CD4-positive, CD25-positive, alpha-beta regulatory T cell (primary cell): ENCODE measurements around the gene CCM2. TPM values are rescaled to one million over a fixed set of nuclear protein-coding genes. Genes with fewer than 3 reads are reported as not detected.

Source experiments
- ATAC-seq, 2 donors: fragments of 150-1000 bp; cut with Tn5 transposase; one replicate each; pipeline ENCODE4 v1.10.0; 2021; ENCODE audit warnings: low read depth in 2 of 2, moderate number of reproducible peaks in 2 of 2, moderate library complexity in 1 of 2
- DNase-seq, 3 donors: peaks; one replicate each; pipeline versions ENCODE4 v3.0.0 to v3.0.0-alpha.2; 2012 to 2022; ENCODE audit warnings: mixed read lengths in 1 of 3
- H3K27ac ChIP-seq: one replicate; pipeline ENCODE4 v1.7.0; 2013; ENCODE audit warnings: mild to moderate bottlenecking, low read length; ENCODE audit not compliant: insufficient read depth, poor library complexity, severe bottlenecking
- H3K27me3 ChIP-seq: one replicate; pipeline ENCODE4 v1.7.0; 2013; ENCODE audit warnings: low read length; ENCODE audit not compliant: control insufficient read depth, insufficient read depth
- H3K36me3 ChIP-seq: one replicate; pipeline ENCODE4 v1.7.0; 2013; ENCODE audit warnings: mild to moderate bottlenecking, low read length, moderate library complexity; ENCODE audit not compliant: control insufficient read depth, insufficient read depth
- H3K4me1 ChIP-seq: 2 replicates; pipeline ENCODE4 v1.7.0; 2013; ENCODE audit warnings: mild to moderate bottlenecking, low read length; ENCODE audit not compliant: insufficient read depth, control insufficient read depth, poor library complexity, severe bottlenecking
- H3K4me3 ChIP-seq: one replicate; pipeline ENCODE4 v1.7.0; 2013; ENCODE audit warnings: low read depth, mild to moderate bottlenecking, low read length, moderate library complexity
- H3K9me3 ChIP-seq, 2 experiments: 1 replicate in 1 of 2; 2 replicates in 1 of 2; pipeline ENCODE4 v1.7.0; 2013; ENCODE audit warnings: low read length in 2 of 2, mild to moderate bottlenecking in 1 of 2, moderate library complexity in 1 of 2; ENCODE audit not compliant: control insufficient read depth in 2 of 2
- H3K27ac Mint-ChIP-seq, 3 donors: one replicate each; pipeline ENCODE4 v1.8.0; 2020 to 2022; ENCODE audit warnings: mild to moderate bottlenecking in 3 of 3, mixed read lengths in 3 of 3, moderate library complexity in 2 of 3
- H3K27me3 Mint-ChIP-seq: one replicate; pipeline ENCODE4 v1.8.0; 2022; ENCODE audit warnings: mild to moderate bottlenecking, mixed read lengths
- H3K36me3 Mint-ChIP-seq: one replicate; pipeline ENCODE4 v1.8.0; 2020; ENCODE audit warnings: mixed read lengths
- H3K4me1 Mint-ChIP-seq, 4 donors: one replicate each; pipeline ENCODE4 v1.8.0; 2020 to 2022; ENCODE audit warnings: mixed read lengths in 4 of 4, mild to moderate bottlenecking in 1 of 4
- H3K4me3 Mint-ChIP-seq, 4 donors: one replicate each; pipeline ENCODE4 v1.8.0; 2020 to 2022; ENCODE audit warnings: mild to moderate bottlenecking in 4 of 4, mixed read lengths in 4 of 4, moderate library complexity in 3 of 4
- H3K9me3 Mint-ChIP-seq, 7 donors: one replicate each; pipeline ENCODE4 v1.8.0; 2020 to 2022; ENCODE audit warnings: mixed read lengths in 7 of 7, mild to moderate bottlenecking in 3 of 7, moderate library complexity in 2 of 7
- polyA plus RNA-seq, 4 donors: library from polyadenylated mRNA; unstranded; fragments of 300-500 nt; fragmentation: Illumina TruSeq; gene quantifications; one replicate each; pipeline ENCODE4 v1.2.3, GENCODE V29; 2021
- total RNA-seq: library from RNA; stranded (reverse); gene quantifications from one replicate; pipeline ENCODE4 v1.2.3, GENCODE V29; 2022

The CCM2 gene
- total and polyA plus RNA-seq, 5 donors from 2014 or later = 139 to 190 (median 156) TPM

DNA sequence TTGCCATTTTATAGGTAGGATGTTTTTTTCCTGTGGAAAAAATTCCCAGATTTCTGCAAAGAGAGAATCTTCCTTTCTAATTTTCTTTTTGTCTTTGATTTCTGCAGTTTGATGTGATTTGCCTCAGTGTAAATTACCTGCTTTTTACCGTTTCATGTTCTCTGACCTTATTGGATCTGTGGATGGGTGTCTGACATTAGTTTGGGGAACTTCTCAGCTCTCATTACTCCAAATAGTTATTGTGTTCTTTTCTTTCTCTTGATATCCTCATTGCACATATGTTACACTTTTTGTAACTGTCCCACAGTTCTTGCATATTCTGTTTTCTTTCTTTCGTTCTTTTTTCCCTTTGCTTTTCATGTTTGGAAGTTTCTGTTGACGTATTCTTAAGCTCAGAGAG is 60.3 kb downstream of the CCM2 start:
- Histone ChIP-seq H3K27me3 (no peaks in the 10 kb centered on the region), H3K27ac (peak overlapping the region; percentile 48), H3K9me3 (no peaks in the 10 kb centered on the region), H3K4me3 (peak overlapping the region; percentile 8), H3K4me1 (peaks cover 49% of the 10 kb centered on the region), H3K36me3 (peaks cover 67% of the 10 kb centered on the region)
- Mint-ChIP-seq H3K4me3 (peak overlapping the region in 3 of 4 donors; percentile 30 to 69 (median 52)), H3K36me3 (peaks cover 57% of the 10 kb centered on the region), H3K4me1 (peaks cover 35 to 93% (median 66%) of the 10 kb centered on the region in 4 donors), H3K27ac (peak overlapping the region; percentile 55 to 77 (median 73)), H3K27me3 (no peaks in the 10 kb centered on the region), H3K9me3 (no peaks in the 10 kb centered on the region)
- DNase-seq (no peak), ATAC-seq (no peak)

GRCh38 chr7:45061352-45061751 is 61.4 kb downstream of the CCM2 start:
- DNase-seq = no peak
- H3K9me3 Mint-ChIP-seq = no peaks in the 10 kb centered on the region
- H3K27me3 Mint-ChIP-seq = no peaks in the 10 kb centered on the region
- H3K4me1 Mint-ChIP-seq = peaks cover 30 to 93% (median 63%) of the 10 kb centered on the region in 4 donors
- Histone ChIP-seq H3K27ac (peak overlapping the region; percentile 41), H3K9me3 (no peaks in the 10 kb centered on the region), H3K4me3 (peak overlapping the region; percentile 8), H3K27me3 (no peaks in the 10 kb centered on the region), H3K36me3 (peaks cover 74% of the 10 kb centered on the region), H3K4me1 (peaks cover 49% of the 10 kb centered on the region)
- peak overlapping the region; percentile 32 to 79 (median 51) for H3K27ac Mint-ChIP-seq
- H3K4me3 Mint-ChIP-seq = peak overlapping the region in 3 of 4 donors; percentile 58 to 75 (median 69)
- no peak for ATAC-seq
- H3K36me3 Mint-ChIP-seq = peaks cover 57% of the 10 kb centered on the region

- Mint-ChIP-seq H3K36me3 (peaks cover 56% of the 10 kb centered on the region), H3K27me3 (no peaks in the 10 kb centered on the region), H3K27ac (peak overlapping the region; percentile 1 to 79 (median 32)), H3K4me3 (peak overlapping the region in 3 of 4 donors; percentile 5 to 75 (median 58)), H3K4me1 (peaks cover 30 to 92% (median 61%) of the 10 kb centered on the region in 4 donors), H3K9me3 (no peaks in the 10 kb centered on the region)
- Histone ChIP-seq H3K27ac (peak overlapping the region; percentile 41), H3K36me3 (peaks cover 76% of the 10 kb centered on the region), H3K27me3 (no peaks in the 10 kb centered on the region), H3K9me3 (no peaks in the 10 kb centered on the region), H3K4me3 (peak overlapping the region; percentile 4), H3K4me1 (peaks cover 49% of the 10 kb centered on the region)
- no peak for DNase-seq
- no peak for ATAC-seq
Observed at GRCh38 chr7:45061806-45062425, 61.9 kb downstream of the CCM2 start.

DNA sequence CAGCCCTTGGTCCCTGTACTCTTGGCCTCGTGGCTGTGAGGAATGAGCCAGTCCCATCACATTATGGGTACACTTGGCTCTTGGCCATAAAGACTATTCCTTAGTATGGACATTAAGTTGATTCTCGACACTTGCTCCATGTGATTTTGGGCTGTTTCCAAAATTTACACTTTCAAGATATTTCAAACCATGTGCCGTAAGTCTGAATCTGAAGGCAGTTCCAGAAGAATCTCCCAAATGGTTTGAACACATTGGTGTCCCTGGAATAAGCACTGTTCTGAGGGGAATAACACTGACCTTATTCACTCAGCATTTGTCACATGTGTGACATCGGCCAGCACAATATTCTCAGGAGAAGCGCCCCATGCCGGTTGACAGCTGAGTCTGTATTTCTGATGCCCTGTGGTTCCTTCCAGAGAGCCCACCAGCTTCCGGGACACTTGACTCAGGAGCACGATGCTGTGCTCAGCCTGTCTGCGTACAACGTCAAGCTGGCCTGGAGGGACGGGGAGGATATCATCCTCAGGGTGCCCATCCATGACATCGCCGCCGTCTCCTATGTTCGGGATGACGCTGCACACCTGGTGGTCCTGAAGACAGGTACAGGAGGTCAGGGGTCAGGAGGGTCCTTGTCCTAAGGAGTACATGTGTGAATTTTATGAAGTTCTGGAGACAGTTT is 64.2 kb downstream of the CCM2 start:
- no peaks in the 10 kb centered on the region for H3K27me3 ChIP-seq
- H3K4me1 ChIP-seq = peaks cover 38% of the 10 kb centered on the region
- ATAC-seq = no peak
- H3K36me3 ChIP-seq = peaks cover 86% of the 10 kb centered on the region
- peaks cover 4% of the 10 kb centered on the region for H3K27me3 Mint-ChIP-seq
- no peaks in the 10 kb centered on the region for H3K9me3 ChIP-seq
- no peak for DNase-seq
- H3K27ac Mint-ChIP-seq = peak overlapping the region in 2 of 3 donors; percentile 20 to 32
- peaks cover 44% of the 10 kb centered on the region for H3K36me3 Mint-ChIP-seq
- H3K9me3 Mint-ChIP-seq = no peaks in the 10 kb centered on the region
- no peak overlapping the region for H3K27ac ChIP-seq
- peaks cover 19 to 89% (median 50%) of the 10 kb centered on the region in 4 donors for H3K4me1 Mint-ChIP-seq
- H3K4me3 ChIP-seq = no peak overlapping the region
- peak overlapping the region in 1 of 4 donors; percentile 10 for H3K4me3 Mint-ChIP-seq

DNA sequence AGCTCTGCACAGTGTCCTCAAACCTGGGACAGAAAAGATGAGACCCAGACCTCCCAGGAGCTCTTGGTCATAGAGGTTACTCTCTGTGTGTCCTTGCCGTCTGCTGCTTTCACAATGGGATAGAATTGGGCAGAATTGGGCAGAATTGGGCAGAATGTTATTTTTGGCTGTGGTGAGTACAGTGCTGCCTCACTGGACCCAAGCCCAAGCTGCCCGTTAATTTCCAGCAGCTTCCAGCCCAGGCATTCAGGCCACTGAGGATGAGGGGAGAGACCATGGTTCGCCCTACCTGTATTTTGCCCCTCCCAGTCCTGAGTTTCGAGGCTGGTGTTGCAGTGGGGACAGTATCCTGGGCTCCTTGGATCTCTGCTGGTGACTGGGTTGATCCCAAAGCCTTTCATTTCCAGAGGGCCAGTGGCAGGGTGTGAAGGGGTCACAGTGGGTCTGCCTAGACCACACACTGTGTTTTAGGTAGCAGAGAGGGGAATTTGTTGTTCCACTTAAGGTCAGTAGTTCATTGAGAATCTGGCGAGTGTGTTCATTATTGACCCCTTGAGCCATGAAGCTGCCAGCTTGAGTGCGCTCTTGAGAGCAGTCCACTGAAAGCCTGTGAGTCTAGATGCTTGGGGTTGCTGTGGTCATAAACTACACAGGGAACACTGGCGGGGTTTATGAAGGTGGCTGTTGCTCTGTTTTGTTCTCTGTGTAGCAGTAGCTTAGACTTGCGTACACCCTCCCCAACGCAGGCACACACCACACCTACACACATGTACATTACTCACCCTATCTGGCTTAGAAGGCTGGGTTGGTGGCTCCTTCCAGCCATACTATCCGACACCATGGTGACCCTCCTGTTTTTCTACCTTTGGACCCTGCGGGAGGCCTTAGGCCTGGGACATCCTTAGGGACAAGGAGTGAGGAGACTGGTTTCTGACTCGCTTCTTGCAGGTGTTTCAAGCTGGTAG is 65.3 kb downstream of the CCM2 start:
- Histone ChIP-seq H3K27me3 (no peaks in the 10 kb centered on the region), H3K36me3 (peaks cover 92% of the 10 kb centered on the region), H3K4me3 (no peak overlapping the region), H3K9me3 (no peaks in the 10 kb centered on the region), H3K27ac (no peak overlapping the region), H3K4me1 (peaks cover 28% of the 10 kb centered on the region)
- peaks cover 42% of the 10 kb centered on the region for H3K36me3 Mint-ChIP-seq
- no peak for DNase-seq
- H3K27ac Mint-ChIP-seq = peak overlapping the region in 2 of 3 donors; percentile 65 to 79
- H3K9me3 Mint-ChIP-seq = no peaks in the 10 kb centered on the region
- ATAC-seq = no peak
- peaks cover 16 to 86% (median 44%) of the 10 kb centered on the region in 4 donors for H3K4me1 Mint-ChIP-seq
- H3K27me3 Mint-ChIP-seq = peaks cover 4% of the 10 kb centered on the region
- peak overlapping the region in 1 of 4 donors; percentile 8 for H3K4me3 Mint-ChIP-seq

GRCh38 chr7:45066409-45066808 is 66.4 kb downstream of the CCM2 start:
- no peak overlapping the region for H3K4me3 ChIP-seq
- Mint-ChIP-seq H3K4me3 (no peak overlapping the region), H3K4me1 (peaks cover 8 to 76% (median 34%) of the 10 kb centered on the region in 4 donors), H3K36me3 (peaks cover 35% of the 10 kb centered on the region), H3K27me3 (peaks cover 4% of the 10 kb centered on the region), H3K27ac (no peak overlapping the region), H3K9me3 (no peaks in the 10 kb centered on the region)
- peaks cover 94% of the 10 kb centered on the region for H3K36me3 ChIP-seq
- ATAC-seq (no peak), DNase-seq (no peak)
- H3K27me3 ChIP-seq = no peaks in the 10 kb centered on the region
- no peak overlapping the region for H3K27ac ChIP-seq
- no peaks in the 10 kb centered on the region for H3K9me3 ChIP-seq
- peaks cover 20% of the 10 kb centered on the region for H3K4me1 ChIP-seq

DNA sequence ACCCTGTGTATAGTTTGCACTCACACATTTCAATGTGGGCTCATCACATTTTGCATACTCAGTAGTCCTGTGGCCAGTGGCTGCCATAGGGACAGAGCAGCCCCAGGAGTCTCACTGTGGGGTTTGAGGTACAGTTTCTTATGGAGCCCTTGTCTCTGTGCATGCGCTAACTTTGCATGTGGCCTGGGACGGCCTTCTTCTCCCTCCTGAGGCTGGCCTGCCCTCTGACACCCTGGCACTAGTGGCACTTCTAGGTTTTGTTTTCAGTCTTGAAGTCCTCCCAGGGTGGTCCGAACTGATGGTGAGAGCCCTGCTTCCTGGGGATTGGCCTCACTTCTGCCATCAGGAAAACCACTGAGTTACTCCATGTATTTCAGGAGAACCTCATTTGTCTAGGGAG is 67.6 kb downstream of the CCM2 start:
- Mint-ChIP-seq H3K9me3 (no peaks in the 10 kb centered on the region), H3K4me3 (no peak overlapping the region), H3K4me1 (peaks cover 0 to 71% (median 27%) of the 10 kb centered on the region in 4 donors), H3K27me3 (peaks cover 4% of the 10 kb centered on the region), H3K27ac (no peak overlapping the region), H3K36me3 (peaks cover 33% of the 10 kb centered on the region)
- Histone ChIP-seq H3K36me3 (peaks cover 95% of the 10 kb centered on the region), H3K9me3 (no peaks in the 10 kb centered on the region), H3K4me1 (peaks cover 8% of the 10 kb centered on the region), H3K4me3 (no peak overlapping the region), H3K27me3 (no peaks in the 10 kb centered on the region), H3K27ac (no peak overlapping the region)
- DNase-seq (no peak), ATAC-seq (no peak)
